IPS-NIHi11 (cell line): Measurements from ENCODE around the gene GRIK5.
"Not testable (repeated sequence)": the region's sequence is repeated elsewhere in the genome, so short reads cannot be mapped to it uniquely, and the experiment has no call there.

Experiments
- DNase-seq: peaks from one replicate; pipeline ENCODE4 v3.0.0; 2012; ENCODE audit warnings: mixed read lengths, low spot score

Gene GRIK5

DNA sequence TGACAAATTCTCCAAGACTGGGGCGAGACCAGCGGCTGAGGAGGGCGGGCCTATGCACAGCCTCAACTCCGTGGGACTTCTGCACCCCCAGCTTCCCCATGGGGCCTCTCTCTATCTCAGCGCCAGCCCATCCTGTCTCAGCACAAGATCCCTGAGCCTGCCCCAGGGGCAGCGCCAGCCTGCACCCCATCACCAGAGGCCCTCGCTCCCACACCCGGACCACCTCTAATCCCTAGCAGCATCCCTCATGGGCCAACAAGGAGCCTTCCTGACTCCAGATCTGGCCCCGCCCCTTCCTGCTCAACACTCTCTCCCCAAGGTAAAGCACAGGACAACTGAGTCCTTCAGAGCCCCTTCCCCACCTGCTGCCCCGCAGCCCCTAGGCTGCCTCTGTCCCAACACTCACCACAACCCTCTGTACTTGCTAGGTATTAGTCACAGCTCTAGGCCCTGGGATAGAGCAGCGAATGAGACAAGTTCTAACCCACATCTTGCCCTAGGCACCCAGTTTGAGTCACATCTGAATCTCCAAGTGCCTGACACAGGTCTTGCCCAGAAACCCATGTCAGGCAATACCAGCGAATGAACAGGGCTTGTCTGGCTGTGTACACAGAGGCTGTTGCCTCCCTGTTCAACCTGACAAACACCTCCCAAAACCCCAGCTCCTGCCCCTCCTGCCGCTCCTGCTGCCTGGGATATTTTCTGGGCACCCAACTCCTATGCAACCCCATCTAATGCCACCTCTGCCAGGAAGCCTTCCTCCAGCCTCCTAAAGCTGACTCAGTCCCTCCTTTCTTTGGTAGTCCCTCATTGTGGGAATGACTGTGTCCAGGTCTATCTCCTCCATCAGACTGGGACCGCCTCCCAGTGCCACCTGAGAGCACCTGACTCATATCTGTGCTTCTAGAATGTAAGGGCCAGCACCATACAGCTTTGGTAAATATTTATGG lies 18.6 kb downstream of the GRIK5 start:
- no peak for DNase-seq

DNA sequence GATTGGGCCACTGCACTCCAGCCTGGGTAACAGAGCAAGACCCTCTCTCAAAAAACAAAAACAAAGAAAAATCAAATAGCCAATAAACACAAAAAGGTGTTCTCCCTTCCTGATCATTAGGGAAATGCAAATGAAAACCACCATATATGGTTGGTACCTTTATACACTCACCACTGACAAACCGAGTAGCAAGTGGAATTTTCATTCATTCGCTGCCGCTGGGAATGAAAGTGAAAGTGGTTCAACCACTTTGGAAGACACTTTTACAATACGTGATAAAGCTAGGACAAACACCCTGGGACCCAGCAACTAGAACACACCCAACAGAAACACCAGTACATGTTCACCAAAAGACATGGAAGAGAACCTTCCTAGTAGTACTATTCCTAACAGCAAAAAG lies 21.0 kb downstream of the GRIK5 start:
- DNase-seq: no peak

DNA sequence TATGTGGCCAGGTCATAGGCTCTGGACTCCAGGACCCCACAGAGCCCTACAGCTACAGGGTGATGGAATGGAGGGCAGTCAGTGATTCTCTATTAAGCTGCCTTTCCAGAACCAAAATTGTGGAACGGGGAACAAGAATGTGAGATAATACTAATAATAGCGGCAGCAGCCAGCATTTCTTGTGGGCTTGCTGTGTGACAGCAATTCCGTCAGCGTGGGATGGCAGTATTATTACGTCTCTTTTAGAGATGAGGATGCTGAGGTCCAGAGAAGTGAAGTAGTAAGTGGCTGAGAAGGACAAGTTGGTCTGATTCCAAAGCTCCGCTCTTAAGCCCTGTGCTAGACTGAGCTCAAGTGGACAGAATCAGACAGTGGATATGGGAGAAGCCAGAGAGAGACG lies 24.4 kb downstream of the GRIK5 start:
- DNase-seq: no peak

DNA sequence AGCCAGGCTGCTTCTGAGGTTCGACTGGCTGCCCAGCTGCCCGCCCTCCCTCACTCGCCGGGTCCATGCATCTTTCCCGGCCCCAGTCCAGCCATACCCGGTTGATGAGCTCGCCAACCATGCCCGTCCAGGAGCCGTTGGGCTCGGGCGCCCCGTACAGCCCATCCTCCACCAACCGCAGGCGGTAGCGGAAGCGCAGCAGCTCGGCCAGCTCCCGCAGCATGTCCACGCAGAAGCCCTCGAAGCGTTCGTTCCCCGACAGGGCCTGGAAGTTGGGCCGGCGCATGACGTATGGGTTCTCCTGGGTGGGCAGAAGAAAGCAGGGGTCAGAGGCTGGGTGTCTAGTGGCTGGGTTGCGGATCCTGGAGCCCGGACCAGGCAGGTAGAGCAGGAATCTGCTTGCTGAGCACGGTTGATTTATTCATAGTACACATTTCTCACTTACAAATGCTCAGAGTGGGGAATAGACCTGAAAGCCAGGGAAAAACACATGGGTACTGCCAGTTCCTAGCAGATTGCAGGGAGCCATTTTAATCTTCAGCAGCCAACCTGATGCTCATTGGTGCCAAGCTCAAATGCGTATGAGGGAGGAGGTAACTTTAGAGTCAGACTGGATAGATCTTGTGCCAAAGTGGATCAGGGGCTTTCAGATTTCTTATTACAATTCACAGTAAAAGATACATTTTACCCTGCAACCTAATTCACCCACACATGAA lies 27.4 kb downstream of the GRIK5 start:
- no peak for DNase-seq

DNA sequence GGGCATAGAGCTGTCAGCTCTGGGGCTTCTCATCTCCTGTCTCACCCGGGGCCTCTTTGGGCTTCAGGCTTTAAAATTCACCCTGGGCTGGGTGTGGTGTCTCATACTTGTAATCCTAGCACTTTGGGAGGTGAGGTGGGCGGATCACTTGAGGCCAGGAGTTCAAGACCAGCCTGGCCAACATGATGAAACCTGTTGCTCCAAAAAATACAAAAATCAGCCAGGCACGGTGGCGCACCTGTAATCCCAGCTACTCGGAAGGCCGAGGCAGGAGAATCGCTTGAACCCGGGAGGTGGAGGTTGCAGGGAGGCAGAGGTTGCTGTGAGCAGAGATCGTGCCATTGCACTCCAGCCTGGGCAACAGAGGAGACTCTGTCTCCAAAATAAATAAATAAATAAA lies 29.5 kb downstream of the GRIK5 start:
- DNase-seq: not testable (repeated sequence)

DNA sequence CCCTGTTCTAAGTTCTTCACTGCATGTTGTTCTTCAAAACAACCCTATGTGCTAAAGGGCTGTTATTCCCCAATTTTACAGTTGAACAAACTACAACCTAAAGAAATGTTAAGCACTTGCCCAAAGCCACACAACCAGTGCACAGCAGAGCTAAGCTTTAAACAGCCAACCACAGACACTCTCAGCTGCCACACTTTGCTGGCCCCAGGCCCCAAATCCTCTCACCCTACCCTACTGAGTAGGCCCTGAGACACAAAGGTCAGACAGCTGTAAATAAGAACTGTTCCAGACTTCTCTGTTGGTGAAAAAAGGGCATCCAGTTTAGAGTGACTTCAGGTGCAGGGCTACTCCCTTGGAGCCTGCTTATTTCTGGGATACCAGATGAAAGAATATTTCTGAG lies 30.0 kb downstream of the GRIK5 start:
- DNase-seq: no peak

DNA sequence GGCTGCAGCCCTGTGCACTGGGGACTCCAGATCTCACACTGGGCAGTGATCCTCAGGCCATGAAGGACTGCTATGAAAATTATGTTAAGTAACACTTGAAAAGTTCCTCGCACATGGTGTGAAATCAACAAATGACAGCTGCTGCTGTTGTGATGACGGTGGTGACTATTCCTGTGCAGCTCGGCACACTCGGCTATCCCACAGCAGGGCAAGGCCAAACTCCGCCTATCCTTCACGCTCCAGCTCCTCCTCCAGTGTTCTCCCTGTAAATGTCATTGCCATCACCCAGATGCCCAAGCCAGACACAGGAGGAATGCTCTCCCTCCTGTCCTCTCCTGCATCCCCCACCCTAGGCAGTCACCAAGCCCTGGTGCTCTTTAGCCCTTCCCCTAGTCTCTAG lies 31.3 kb downstream of the GRIK5 start:
- DNase-seq: no peak

DNA sequence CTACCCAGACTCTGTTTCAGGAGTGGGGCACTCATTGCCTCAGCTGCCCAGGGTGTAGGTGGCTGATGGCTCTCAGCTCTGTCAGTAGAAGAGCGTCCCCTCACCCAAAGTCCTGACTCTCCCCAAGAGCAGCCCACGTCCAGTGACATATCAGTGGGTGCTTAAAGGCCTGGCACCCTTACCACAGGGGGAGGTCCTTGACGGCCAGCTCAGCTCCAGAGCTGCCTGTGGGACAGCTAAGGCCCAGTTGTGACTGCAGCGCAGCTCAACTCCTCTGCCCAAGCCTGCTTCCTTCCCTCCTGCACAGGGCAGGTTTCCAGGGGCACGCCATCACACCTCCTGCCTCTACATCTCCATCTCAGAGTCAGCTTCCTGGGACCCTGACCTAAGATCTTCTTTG lies 32.4 kb downstream of the GRIK5 start:
- DNase-seq: no peak

DNA sequence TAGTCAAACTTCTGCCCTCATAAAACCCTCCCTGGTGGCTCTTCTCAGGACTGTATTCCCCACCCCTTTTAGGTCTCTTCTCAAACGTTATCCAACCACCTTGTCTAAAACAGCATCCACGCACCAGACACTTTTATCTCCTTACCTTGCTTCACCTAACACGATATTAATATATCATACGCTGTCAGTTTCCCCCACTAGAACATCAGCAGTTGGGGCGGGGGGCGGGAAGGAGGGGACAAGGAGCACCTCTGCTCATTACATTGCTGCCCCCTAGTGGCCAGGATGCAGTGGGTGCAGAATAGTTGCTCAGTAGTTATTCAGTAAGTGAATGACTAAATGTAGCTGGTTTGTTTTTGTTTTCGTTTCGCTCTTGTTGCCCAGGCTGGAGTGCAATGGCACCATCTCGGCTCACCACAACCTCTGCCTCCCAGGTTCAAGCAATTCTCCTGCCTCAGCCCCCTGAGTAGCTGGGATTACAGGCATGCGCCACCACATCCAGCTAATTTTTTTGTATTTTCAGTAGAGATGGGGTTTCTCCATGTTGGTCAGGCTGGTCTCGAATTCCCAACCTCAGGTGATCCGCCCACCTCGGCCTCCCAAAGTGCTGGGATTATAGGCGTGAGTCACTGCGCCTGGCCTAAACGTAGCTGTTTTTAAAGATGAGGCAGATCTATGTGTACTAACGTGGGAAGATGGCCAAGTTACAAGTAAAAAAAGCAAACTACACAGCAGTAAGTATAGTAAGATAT lies 35.2 kb downstream of the GRIK5 start:
- DNase-seq: peak; percentile 85

DNA sequence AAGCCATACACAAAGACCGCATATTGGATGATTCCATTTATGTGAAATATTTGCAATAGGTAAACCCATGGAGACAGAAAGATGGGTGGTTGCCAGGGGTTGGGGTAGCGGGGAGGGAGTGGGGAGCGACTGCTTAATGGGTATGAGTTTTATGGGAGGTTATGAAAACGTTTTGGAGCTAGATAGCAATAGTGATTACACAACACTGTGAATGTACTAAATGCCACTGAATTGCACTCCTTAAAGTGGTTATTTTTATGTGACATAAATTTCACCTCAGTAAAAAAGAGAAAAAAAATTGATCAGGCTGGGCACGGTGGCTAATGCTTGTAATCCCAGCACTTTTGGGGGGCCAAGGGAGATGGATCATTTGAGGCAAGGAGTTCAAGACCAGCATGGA lies 36.6 kb downstream of the GRIK5 start:
- no peak for DNase-seq

DNA sequence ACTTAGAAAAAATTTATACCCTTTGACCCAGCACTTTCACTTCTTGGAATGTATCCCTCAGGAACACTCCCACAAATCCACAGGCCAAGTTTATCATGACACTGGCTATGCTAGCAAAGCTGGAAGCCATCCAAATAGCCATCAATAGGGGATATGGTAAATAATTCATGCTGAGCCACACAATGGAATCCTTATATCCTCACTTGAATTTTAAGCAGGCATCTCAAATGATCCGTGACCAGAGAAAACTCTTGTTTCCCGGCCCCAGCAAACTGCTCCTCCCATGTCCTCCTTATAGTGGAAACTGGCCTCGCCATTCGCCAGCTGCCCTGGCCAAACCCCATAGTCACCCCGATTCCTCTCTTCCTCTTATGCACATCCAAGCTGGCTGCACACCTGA lies 37.6 kb downstream of the GRIK5 start:
- peak; percentile 71 for DNase-seq

DNA sequence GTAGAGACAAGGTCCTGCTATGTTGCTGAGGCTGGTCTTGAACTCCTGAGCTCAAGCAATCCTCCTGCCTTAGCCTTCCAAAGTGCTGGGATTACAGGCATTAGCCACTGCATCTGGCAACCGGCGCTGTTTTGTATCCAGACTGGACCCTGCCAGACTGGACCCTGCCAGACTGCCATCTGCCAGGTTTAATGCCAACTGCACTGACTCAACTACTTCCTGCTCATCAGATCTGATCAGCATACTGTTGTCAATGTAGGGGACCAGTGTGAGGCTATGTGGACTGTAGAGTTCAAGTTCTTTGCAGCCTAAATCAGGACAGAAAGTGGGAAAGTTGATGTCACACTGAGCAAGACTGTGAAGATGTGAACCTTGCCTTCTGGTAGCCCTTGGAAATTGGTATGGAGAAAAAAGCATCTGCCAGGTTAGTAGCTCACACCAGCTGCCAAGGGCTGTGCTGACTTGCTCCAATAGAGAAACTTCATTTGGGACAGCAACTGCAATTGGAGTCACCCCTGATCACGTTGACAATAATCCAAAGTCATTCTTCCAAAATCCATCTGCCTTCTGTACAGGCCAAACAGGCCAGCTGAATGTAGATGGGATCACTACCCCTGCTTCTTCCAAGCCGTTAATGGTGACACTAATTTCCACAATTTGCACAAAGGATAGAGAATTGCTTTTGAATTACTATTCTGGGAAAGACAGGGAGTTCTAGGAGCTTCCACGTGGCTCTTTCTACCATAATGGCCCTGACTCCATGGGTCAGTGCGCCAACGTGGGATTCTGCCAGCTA lies 39.2 kb downstream of the GRIK5 start:
- no peak for DNase-seq

DNA sequence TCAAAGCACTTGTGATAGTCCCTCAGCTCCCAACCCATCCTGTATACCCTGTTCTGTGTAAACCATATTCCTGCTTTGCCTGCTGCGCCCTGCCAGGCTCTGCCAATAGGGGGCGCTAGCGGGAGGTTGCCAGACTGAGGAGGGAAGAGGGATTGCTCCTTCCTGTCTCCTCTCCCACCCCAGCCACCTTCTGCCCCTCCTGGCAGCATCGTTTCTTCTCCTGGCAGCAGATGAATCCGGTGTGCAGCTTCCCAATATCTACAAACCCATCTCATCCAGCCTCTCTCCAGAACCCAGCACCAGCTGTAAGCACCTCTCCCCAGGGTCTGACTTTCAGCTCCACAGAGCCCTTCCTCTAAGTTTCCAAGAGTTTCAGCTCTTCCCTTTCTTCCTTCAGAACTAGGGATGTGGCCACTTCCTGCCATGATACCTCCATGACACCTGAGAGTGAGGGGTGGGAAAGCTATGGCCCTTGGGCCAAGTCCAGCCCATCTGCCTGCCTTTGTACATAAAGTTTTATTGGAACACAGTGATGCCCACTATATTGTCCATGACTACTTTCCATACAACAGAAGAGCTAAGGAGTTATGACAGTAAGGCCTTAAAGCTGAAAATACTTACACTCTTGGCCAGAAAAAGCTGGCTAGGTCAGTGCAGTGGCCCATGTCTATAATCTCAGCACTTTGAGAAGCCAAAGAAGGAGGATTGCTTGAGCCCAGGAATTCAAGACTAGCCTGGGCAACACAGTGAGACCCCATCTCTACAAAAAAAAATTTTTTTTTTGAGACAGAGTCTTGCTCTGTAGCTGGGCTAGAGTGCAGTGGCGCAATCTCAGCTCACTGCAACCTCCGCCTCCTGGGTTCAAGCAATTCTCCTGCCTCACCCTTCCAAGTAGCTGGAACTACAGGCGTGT lies 41.4 kb downstream of the GRIK5 start:
- peak; percentile 84 for DNase-seq

DNA sequence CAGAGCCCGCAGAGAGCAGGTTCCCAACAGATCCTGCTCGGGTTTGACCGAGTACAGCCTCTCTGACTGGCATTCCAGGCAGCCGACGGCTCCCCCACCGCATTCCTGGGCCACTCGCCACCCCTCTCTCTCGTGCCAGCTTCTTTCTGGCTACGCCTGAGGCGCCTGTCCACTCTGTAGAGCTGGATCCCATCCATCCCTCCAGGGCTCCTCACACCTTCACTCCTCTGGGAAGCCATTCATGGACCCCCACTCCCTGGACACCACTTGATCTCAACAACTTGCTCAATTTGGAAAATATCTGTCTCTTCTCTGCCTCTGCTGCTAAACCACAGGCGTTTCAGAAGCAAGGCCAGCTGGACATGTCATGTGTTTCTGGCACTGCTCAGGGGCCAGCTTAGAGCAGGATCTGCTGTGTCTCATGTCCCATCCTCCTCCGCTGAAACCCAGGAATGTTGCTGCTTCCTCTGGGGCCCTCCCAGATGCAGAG lies 45.3 kb downstream of the GRIK5 start:
- DNase-seq: no peak

DNA sequence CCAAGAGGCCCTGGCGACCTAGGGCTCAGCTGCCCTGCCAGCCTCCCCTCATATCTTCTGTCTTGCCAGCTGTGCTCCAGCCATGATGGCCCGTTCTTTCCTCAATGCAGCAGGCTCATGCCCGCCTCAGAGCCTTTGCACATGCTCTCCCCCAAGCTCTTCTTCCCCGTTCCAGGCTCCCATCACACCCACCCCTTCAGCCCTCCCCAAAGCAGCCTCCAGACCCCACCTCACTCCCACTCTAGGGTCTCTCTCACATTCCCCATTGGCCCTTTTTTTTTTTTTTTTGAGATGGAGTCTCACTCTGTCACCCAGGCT lies 46.1 kb downstream of the GRIK5 start:
- DNase-seq: no peak

DNA sequence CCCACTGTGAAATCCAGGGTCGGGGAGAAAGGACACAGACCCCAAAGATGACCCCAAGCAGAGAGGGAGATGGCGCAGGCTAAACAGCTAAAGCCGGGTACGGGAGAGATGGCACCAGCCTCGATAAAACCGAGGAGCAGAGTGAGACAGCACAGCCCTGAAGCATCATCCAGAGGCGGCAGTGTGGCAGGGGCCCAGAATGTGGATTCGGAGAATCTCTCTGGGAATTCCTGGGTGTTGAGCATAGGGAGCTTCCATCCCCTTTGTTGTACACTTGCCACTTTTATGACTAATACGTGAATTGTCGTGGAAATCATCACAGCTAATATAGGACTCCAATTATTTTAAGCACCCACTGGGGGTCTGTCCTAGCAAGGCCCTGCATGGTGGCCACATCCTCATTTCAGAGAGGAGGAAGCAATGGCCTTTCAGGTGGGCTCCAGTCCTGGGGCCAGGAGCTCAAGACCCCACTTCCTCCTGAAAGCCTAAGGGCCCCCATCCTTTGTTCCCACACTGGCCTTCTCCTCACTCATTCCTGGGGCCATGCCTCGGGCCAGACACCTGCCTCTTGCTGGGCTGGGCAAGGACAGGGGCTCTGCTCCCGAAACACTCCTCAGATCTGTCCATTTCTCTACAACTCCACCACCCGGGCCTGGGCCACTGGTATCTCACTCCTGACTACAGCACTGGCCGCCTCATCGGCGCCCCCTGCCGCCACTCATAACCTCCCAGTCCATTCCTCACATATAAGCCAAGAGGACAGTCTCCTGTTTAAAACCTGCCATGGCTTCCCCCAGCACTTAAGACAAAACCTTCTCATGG lies 46.7 kb downstream of the GRIK5 start:
- peak; percentile 74 for DNase-seq

DNA sequence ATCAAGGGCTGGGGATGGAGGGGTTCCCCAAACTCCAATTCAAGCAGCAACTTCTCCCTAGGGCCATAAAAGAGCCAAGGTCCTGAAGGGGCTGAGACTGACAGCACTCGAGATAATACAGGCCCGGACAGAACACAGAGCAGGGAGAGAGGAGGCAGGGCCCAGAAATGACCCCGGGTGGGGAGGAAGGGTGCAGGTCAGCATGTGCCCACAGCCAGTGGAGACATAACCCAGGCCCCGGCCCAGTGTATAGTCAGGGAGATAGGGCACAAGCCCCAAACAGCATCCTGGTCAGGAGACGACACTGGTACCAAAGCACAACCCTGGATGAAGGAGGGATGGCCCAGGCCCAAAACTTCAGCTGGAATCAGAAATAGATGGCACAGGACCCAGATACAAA lies 47.4 kb downstream of the GRIK5 start:
- no peak for DNase-seq

DNA sequence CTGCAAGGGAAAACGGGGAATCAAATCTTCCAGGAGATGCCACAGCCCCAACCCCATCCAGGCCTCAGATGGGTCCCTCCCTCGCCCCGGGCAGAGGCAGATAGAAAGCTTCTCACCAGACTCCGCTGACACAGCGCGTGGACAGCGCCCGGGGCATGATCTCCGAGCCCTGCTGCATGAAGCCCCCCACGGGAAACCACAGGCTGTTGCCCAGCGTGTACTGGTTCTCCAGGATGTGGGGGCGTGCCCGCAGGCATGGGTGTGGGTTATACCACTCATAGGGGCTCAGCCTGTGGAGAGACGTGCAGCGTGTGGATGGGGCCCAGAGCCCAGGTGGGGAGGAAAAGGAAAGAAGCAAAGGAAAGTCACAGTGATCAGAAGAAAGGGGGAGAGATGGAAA lies 48.8 kb downstream of the GRIK5 start:
- DNase-seq: no peak

DNA sequence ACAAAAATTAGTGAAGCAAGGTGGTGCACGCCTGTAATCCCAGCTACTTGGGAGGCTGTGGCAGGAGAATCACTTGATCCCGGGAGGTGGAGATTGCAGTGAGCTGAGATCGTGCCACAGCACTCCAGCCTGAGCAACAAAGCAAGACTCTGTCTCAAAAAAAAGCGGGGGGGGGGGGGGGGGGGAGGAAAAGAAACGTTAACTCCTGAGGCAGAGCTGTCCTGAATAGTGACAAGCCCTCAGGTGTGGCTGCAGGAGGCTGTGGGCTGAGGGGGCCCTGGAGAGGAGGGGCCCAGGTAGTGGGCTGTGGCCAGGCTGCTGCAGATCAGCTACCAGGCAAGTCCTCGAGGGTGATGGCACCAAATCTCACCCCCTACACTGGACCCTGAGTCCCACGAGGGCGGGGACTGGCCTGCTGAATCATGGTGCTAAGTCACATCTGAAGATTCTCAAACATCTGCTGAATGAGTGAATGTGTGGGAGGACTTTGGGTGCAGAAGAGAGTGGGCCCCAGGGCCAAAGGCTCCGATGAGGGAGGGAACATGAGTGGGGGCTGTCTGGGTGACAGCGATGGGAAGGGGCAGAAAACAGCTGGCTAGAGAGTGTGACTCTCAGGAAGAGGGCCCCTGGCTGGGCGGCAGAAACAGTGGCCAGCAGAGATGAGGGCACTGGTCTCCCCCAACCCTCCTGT lies 51.4 kb downstream of the GRIK5 start:
- no peak for DNase-seq
